Mucosa of rectum (tissue), 2 donors: ENCODE data around the gene TNFAIP8L1.

Experiments
- H3K27ac ChIP-seq, 2 donors: one replicate each; pipeline ENCODE4 v1.7.0; 2013; ENCODE audit warnings: inconsistent platforms in 2 of 2, low read depth in 2 of 2, low read length in 2 of 2
- H3K27me3 ChIP-seq, 2 donors: one replicate each; pipeline ENCODE4 v1.7.0; 2013; ENCODE audit warnings: low read length in 2 of 2; ENCODE audit not compliant: control insufficient read depth in 2 of 2, insufficient read depth in 2 of 2
- H3K36me3 ChIP-seq, 2 donors: one replicate each; pipeline ENCODE4 v1.7.0; 2013; ENCODE audit warnings: low read length in 2 of 2; ENCODE audit not compliant: control insufficient read depth in 2 of 2, insufficient read depth in 2 of 2
- H3K4me1 ChIP-seq, 2 donors: one replicate each; pipeline ENCODE4 v1.7.0; 2013; ENCODE audit warnings: low read length in 2 of 2, mild to moderate bottlenecking in 1 of 2; ENCODE audit not compliant: control insufficient read depth in 2 of 2, insufficient read depth in 2 of 2
- H3K4me3 ChIP-seq, 2 donors: one replicate each; pipeline ENCODE4 v1.7.0; 2013; ENCODE audit warnings: low read length in 2 of 2
- H3K9ac ChIP-seq, 2 donors: one replicate each; pipeline ENCODE4 v1.7.0; 2013; ENCODE audit warnings: low read length in 2 of 2, low read depth in 1 of 2, mild to moderate bottlenecking in 1 of 2
- H3K9me3 ChIP-seq, 2 donors: one replicate each; pipeline ENCODE4 v1.7.0; 2013; ENCODE audit warnings: low read length in 2 of 2; ENCODE audit not compliant: control insufficient read depth in 2 of 2
- donor health status: healthy.
- donor health status: Normal muscosa, but diverticular disease.

TNFAIP8L1 gene

DNA sequence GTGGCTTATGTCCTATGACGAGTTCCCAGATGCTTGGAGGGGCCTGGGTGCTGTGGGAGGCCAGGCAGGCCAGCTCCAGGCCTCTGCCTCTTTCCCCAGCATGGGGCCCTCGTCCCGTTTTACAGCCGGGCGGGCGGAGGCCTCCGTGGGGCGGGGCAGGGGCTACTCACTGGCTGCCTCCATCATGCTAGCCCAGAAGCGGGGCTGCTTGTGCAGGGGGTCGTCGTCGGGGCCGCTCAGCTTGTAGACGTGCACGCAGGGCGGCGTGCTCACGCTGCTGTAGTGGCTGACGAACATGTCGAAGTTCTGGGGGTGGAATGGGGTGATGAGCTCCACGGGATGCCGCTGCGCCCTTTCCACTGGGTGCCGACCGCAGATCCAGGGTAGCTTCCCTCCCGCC lies 49.3 kb downstream of the TNFAIP8L1 start:
- H3K36me3 ChIP-seq, result peaks cover 58 to 74% of the 10 kb centered on the region in 2 donors
- no peak overlapping the region for H3K4me3 ChIP-seq

DNA sequence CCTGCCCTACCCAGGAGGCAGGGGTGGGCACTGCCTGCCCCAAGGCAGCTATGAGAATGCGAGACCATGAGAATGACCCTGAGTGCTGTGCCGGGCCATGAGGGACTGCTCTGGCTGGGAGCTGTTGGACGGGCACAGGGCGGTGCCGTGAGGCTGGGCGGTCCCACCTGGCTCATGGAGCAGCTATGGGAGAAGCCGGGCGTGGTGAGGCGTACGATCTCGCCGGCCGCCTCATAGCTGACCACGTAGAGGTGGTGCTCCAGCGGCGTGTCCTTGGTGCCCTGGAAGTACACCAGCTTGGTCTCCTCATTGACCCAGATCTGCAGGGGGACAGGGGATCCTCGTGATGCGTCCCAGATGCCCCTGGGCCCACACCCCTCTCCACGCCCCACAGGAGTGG lies 50.1 kb downstream of the TNFAIP8L1 start:
- H3K9me3 ChIP-seq, result no peaks in the 10 kb centered on the region
- H3K4me1 ChIP-seq, result peaks cover 0 to 3% of the 10 kb centered on the region in 2 donors
- H3K36me3 ChIP-seq, result peaks cover 59 to 74% of the 10 kb centered on the region in 2 donors
- no peak overlapping the region for H3K27ac ChIP-seq
- H3K27me3 ChIP-seq, result no peaks in the 10 kb centered on the region
- no peak overlapping the region for H3K9ac ChIP-seq
- no peak overlapping the region for H3K4me3 ChIP-seq

More for the DNA sequence above, 49.3 kb downstream of the TNFAIP8L1 start:
- H3K4me1 ChIP-seq, result peaks cover 0 to 3% of the 10 kb centered on the region in 2 donors
- no peak overlapping the region for H3K9ac ChIP-seq
- no peaks in the 10 kb centered on the region for H3K9me3 ChIP-seq
- no peak overlapping the region for H3K27ac ChIP-seq
- no peaks in the 10 kb centered on the region for H3K27me3 ChIP-seq

DNA sequence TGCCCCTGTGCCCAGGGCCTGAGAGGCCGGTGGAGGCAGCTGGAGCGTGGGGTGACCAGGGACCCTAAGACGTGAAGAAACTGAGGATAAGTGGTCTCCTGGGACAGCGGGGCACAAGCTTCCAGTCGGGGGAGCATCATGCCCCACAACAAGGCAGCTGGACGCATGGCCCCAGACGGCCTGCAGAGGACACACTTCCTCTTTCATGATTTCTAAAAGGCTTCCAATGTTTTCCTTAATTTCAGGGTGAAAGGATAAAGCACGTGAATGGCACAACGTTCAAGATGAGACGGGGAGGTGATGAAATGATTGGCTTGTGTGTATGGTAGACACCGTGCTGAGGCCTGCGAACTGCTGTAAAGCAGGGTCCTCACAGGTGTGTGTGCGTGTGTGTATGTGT lies 51.0 kb downstream of the TNFAIP8L1 start:
- Histone ChIP-seq H3K9me3 (no peaks in the 10 kb centered on the region), H3K4me3 (no peak overlapping the region), H3K9ac (no peak overlapping the region), H3K4me1 (peaks cover 0 to 3% of the 10 kb centered on the region in 2 donors), H3K27ac (no peak overlapping the region), H3K36me3 (peaks cover 56 to 75% of the 10 kb centered on the region in 2 donors), H3K27me3 (no peaks in the 10 kb centered on the region)

DNA sequence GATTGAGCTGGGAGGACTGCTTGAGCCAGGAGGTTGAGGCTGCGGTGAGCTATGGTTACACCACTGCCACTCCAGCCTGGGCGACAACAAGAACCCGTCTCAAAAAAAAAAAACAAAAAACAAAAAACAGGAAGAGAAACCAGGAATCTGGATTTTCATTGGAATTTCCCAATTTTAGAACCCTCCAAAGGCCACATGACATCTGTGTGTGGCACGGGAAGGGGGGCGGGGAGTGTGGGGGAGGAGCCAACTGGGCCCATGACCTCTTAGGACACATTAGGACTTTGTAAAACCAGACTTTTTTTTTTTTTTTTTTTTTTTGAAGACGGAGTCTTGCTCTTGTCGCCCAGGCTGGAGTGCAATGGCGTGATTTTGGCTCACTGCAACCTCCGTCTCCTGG lies 52.1 kb downstream of the TNFAIP8L1 start:
- Histone ChIP-seq H3K27me3 (no peaks in the 10 kb centered on the region), H3K4me1 (peaks cover 0 to 3% of the 10 kb centered on the region in 2 donors), H3K9me3 (no peaks in the 10 kb centered on the region), H3K9ac (no peak overlapping the region), H3K27ac (no peak overlapping the region), H3K4me3 (no peak overlapping the region), H3K36me3 (peaks cover 57 to 77% of the 10 kb centered on the region in 2 donors)

- H3K9me3 ChIP-seq, result no peaks in the 10 kb centered on the region
- peaks cover 58 to 71% of the 10 kb centered on the region in 2 donors for H3K36me3 ChIP-seq
- H3K4me3 ChIP-seq, result no peak overlapping the region
- H3K9ac ChIP-seq, result no peak overlapping the region
- peak overlapping the region in 1 of 2 donors; percentile 39 for H3K27ac ChIP-seq
- H3K4me1 ChIP-seq, result peaks cover 0 to 3% of the 10 kb centered on the region in 2 donors
- no peaks in the 10 kb centered on the region for H3K27me3 ChIP-seq
Measured at GRCh38 chr19:4692251-4693077, 53.1 kb downstream of the TNFAIP8L1 start.

GRCh38 chr19:4693078-4693350 lies 53.7 kb downstream of the TNFAIP8L1 start:
- H3K9ac ChIP-seq, result no peak overlapping the region
- peaks cover 63 to 74% of the 10 kb centered on the region in 2 donors for H3K36me3 ChIP-seq
- H3K27ac ChIP-seq, result peak overlapping the region in 1 of 2 donors; percentile 39

GRCh38 chr19:4693471-4694121 lies 54.3 kb downstream of the TNFAIP8L1 start:
- Histone ChIP-seq H3K36me3 (peaks cover 64 to 76% of the 10 kb centered on the region in 2 donors), H3K27me3 (no peaks in the 10 kb centered on the region), H3K4me1 (peaks cover 0 to 3% of the 10 kb centered on the region in 2 donors), H3K9ac (no peak overlapping the region), H3K4me3 (no peak overlapping the region), H3K27ac (peak overlapping the region; percentile 0 to 39), H3K9me3 (no peaks in the 10 kb centered on the region)

More at GRCh38 chr19:4693078-4693350, 53.7 kb downstream of the TNFAIP8L1 start:
- Histone ChIP-seq H3K4me1 (peaks cover 0 to 3% of the 10 kb centered on the region in 2 donors), H3K27me3 (no peaks in the 10 kb centered on the region), H3K9me3 (no peaks in the 10 kb centered on the region), H3K4me3 (no peak overlapping the region)

DNA sequence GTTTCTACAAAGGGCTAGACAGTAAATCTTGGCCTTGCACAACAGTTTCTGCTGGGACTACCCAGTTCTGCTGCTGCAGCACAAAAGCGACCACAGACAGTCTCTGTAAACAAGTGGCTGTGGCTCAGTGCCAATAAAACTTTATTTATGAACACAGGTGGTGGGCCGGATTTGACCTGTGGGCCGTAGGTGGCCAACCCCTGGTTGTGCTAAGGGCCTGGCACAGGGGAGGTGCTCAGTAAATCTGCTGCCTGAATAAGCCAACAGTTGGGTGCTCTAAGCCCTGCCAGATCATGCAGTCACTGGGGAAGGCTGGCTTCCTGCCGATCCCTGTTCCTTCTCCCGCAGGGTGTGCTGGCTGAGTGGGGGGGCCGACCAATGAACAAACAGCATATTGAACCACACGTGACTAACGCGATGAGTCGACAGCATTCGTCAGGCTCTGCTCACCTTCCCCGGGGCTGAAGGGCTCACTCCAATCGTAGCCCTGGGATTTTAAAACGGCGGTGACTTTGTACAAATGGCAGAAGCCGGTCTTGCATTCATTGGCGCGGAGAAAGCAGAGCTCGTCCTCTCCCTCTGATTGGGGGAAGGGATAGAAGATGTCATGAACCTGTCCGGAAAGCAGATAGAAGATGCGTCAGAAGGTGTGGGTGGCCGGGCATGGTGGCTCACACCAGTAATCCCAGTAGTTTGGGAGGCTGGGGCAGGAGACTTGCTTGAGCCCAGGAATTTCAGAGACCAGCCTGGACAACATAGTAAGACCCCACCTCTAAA lies 55.1 kb downstream of the TNFAIP8L1 start:
- Histone ChIP-seq H3K9ac (no peak overlapping the region), H3K4me3 (no peak overlapping the region), H3K4me1 (peaks cover 0 to 3% of the 10 kb centered on the region in 2 donors), H3K27me3 (no peaks in the 10 kb centered on the region), H3K27ac (peak overlapping the region; percentile 0 to 39), H3K9me3 (no peaks in the 10 kb centered on the region), H3K36me3 (peaks cover 65 to 75% of the 10 kb centered on the region in 2 donors)

DNA sequence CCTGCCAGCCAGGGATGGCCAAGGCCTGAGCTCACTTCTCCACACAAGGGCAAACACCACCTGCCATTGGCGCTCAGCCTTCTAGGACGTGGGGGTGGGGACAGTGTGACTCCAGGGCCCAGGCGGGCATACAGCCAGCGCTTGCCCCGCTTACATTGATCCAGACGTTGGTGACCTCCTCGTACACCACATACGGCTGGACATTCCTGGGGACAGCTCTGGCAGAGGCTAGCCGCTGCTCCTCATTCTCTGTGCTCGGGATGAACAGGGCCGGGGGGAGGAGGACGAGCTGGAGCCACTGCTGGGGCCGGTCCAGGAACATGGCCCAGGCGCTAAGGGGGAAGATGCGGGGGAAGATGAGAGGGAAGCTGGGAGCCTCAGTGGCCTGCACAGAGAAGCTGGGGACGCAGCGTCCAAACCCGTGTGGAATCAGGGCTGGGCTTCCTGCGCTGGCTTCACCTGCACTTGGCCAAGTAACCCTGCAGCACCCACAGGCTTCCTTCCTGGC lies 56.0 kb downstream of the TNFAIP8L1 start:
- Histone ChIP-seq H3K36me3 (peaks cover 65 to 75% of the 10 kb centered on the region in 2 donors), H3K9me3 (no peaks in the 10 kb centered on the region), H3K4me1 (peaks cover 0 to 3% of the 10 kb centered on the region in 2 donors), H3K4me3 (no peak overlapping the region), H3K27ac (no peak overlapping the region), H3K27me3 (no peaks in the 10 kb centered on the region), H3K9ac (no peak overlapping the region)
